ENCODE data around the gene CCL3. TPM values are rescaled to one million over a fixed set of nuclear protein-coding genes. Genes with fewer than 3 reads are reported as not detected.
"Not testable (repeated sequence)": the region's sequence is repeated elsewhere in the genome, so short reads cannot be mapped to it uniquely, and the experiment has no call there.

The CCL3 gene
- total and polyA plus RNA-seq, 2 of the 4 experiments (the other 2 are of a cell fraction), result not detected

GRCh38 chr17:36085765-36086164, 4.2 kb downstream of the CCL3 start:
- no peak overlapping the region for H2AK9ac ChIP-seq (replicated peaks; ENCODE audit: low read depth, low read length, poor library complexity)
- no peak overlapping the region for H4K91ac ChIP-seq (ENCODE audit: insufficient read depth, low read depth, low read length)
- H4K5ac ChIP-seq (ENCODE audit: low read depth, low read length), result no peak overlapping the region
- H3K23ac ChIP-seq (ENCODE audit: low read depth, low read length), result no peak overlapping the region
- intact Hi-C loops (cut with micrococcal nuclease), result no loop called here
- H3K27me3 ChIP-seq (ENCODE audit: control insufficient read depth, insufficient read depth, low read length), result no peaks in the 10 kb centered on the region; the same call in 1 of the 2 replicates
- H4K20me1 ChIP-seq (ENCODE audit: insufficient read depth, low read length), result no peaks in the 10 kb centered on the region
- WGBS, 2 experiments (ENCODE audit: extremely low coverage in 2 of 2, insufficient read length in 1 of 2), result no CpG with 5 or more reads among the region's 1 CpG
- no TSS peak for BruUV-seq (replicated peaks)
- H3K36me3 ChIP-seq (ENCODE audit: control insufficient read depth, insufficient read depth, low read length), result no peaks in the 10 kb centered on the region
- H3K4ac ChIP-seq (ENCODE audit: low read depth, low read length), result no peak overlapping the region
- H3K79me1 ChIP-seq (ENCODE audit: low read depth in 1 of 2, low read length in 2 of 2), result no peaks in the 10 kb centered on the region
- H2BK15ac ChIP-seq (ENCODE audit: low read depth, low read length), result no peak overlapping the region
- H3K56ac ChIP-seq (ENCODE audit: extremely low read depth, insufficient read depth, low read length), result no peak overlapping the region
- H2BK20ac ChIP-seq (ENCODE audit: low read depth, low read length), result no peak overlapping the region
- H3K27ac ChIP-seq (ENCODE audit: insufficient read depth, low read length), result no peak overlapping the region
- H3K4me1 ChIP-seq (ENCODE audit: control insufficient read depth, insufficient read depth, low read length), result no peaks in the 10 kb centered on the region
- H2BK5ac ChIP-seq (ENCODE audit: low read depth, low read length, poor library complexity, severe bottlenecking), result no peak overlapping the region
- CTCF ChIA-PET, result no interaction called here
- H2AFZ ChIP-seq (replicated peaks; ENCODE audit: low read length, poor library complexity), result no peak overlapping the region
- H3K4me3 ChIP-seq (ENCODE audit: insufficient read depth, low read depth, low read length), result no peak overlapping the region
- TF ChIP-seq CHD1 (IDR thresholded peaks at IDR 0.05; ENCODE audit: low read depth, low read length) (no peak), SMC3 (IDR thresholded peaks at IDR 0.05; ENCODE audit: low read depth, low read length) (no peak), MAZ (IDR thresholded peaks at IDR 0.05; ENCODE audit: borderline replicate concordance, low read depth, low read length) (no peak), RAD21 (IDR thresholded peaks at IDR 0.05; ENCODE audit: low read length) (no peak), RCOR1 (IDR thresholded peaks at IDR 0.05; ENCODE audit: insufficient replicate concordance, low read length) (no peak), MXI1 (IDR thresholded peaks at IDR 0.05; ENCODE audit: borderline replicate concordance, low read depth, low read length) (no peak), CEBPB (IDR thresholded peaks at IDR 0.05; ENCODE audit: low read depth, low read length) (peak; percentile 75)
- TF ChIP-seq, protein P1, sequence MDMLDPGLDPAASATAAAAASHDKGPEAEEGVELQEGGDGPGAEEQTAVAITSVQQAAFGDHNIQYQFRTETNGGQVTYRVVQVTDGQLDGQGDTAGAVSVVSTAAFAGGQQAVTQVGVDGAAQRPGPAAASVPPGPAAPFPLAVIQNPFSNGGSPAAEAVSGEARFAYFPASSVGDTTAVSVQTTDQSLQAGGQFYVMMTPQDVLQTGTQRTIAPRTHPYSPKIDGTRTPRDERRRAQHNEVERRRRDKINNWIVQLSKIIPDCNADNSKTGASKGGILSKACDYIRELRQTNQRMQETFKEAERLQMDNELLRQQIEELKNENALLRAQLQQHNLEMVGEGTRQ (IDR thresholded peaks at IDR 0.05; ENCODE audit: low read depth, low read length), result no peak
- H3K4me2 ChIP-seq (ENCODE audit: low read depth, low read length), result no peak overlapping the region
- DNase-seq (no peak), ATAC-seq (ENCODE audit: low read depth) (no peak)
- H2AK5ac ChIP-seq (ENCODE audit: low read depth, low read length), result no peak overlapping the region
- H3K9me1 ChIP-seq (ENCODE audit: insufficient read depth, low read length), result no peaks in the 10 kb centered on the region
- H2BK120ac ChIP-seq (ENCODE audit: low read depth, low read length), result no peak overlapping the region
- POLR2A ChIA-PET (ENCODE audit: unreplicated experiment), result no interaction called here
- H3K14ac ChIP-seq (replicated peaks; ENCODE audit: low read depth, low read length), result no peak overlapping the region
- no peaks in the 10 kb centered on the region for H3K9me3 ChIP-seq (ENCODE audit: control insufficient read depth, insufficient read depth, low read length)
- no peak overlapping the region for H3K18ac ChIP-seq (ENCODE audit: low read depth, low read length)
- dilution Hi-C loops (cut with HindIII; ENCODE audit: low sequenced_read_pairs, unreplicated experiment), result no loop called here
- no peak overlapping the region for H3K9ac ChIP-seq (ENCODE audit: low read depth, low read length)
- no peak overlapping the region for H4K8ac ChIP-seq (ENCODE audit: low read depth in 2 of 2, low read length in 2 of 2)
- in situ Hi-C loops (cut with MboI; ENCODE audit: low sequenced_read_pairs), result no loop called here

DNA sequence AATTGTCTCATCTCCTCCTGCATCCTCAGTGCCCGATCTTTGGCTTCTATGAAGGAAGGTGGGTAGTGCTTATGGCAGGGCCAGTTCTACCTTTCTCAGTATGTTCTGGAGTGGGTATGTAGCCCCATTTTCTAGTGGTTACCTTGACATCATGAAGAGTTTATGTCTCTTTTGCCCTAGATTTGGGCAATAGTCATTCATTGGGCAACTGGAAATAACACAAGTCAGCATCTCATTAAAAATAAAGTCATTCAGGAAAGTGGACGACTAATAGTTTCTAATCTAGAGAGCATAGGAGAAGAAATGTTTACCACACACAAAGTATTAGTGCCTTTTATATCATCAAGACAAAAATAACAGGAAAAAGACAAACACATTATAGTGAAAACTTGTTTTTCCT, 6.3 kb downstream of the CCL3 start:
- no CpG with 5 or more reads among the region's 2 CpGs for WGBS, 2 experiments (ENCODE audit: extremely low coverage in 2 of 2, insufficient read length in 1 of 2)
- H3K18ac ChIP-seq (ENCODE audit: low read depth, low read length); H2AK9ac ChIP-seq (replicated peaks; ENCODE audit: low read depth, low read length, poor library complexity); dilution Hi-C loops (cut with HindIII; ENCODE audit: low sequenced_read_pairs, unreplicated experiment); H4K5ac ChIP-seq (ENCODE audit: low read depth, low read length); H3K36me3 ChIP-seq (ENCODE audit: control insufficient read depth, insufficient read depth, low read length); H3K4me2 ChIP-seq (ENCODE audit: low read depth, low read length); H3K9me1 ChIP-seq (ENCODE audit: insufficient read depth, low read length); H3K4ac ChIP-seq (ENCODE audit: low read depth, low read length); H4K91ac ChIP-seq (ENCODE audit: insufficient read depth, low read depth, low read length); H2AFZ ChIP-seq (replicated peaks; ENCODE audit: low read length, poor library complexity); H3K9me3 ChIP-seq (ENCODE audit: control insufficient read depth, insufficient read depth, low read length); H3K23ac ChIP-seq (ENCODE audit: low read depth, low read length); H3K14ac ChIP-seq (replicated peaks; ENCODE audit: low read depth, low read length); DNase-seq; H4K20me1 ChIP-seq (ENCODE audit: insufficient read depth, low read length); H2BK15ac ChIP-seq (ENCODE audit: low read depth, low read length); H4K8ac ChIP-seq (ENCODE audit: low read depth in 2 of 2, low read length in 2 of 2); in situ Hi-C loops (cut with MboI; ENCODE audit: low sequenced_read_pairs); H2BK20ac ChIP-seq (ENCODE audit: low read depth, low read length); H2BK120ac ChIP-seq (ENCODE audit: low read depth, low read length); POLR2A ChIA-PET (ENCODE audit: unreplicated experiment); H2BK5ac ChIP-seq (ENCODE audit: low read depth, low read length, poor library complexity, severe bottlenecking); intact Hi-C loops (cut with micrococcal nuclease); CTCF ChIA-PET; BruUV-seq (replicated peaks); H3K4me3 ChIP-seq (ENCODE audit: insufficient read depth, low read depth, low read length); H3K27me3 ChIP-seq (ENCODE audit: control insufficient read depth, insufficient read depth, low read length); H3K79me1 ChIP-seq (ENCODE audit: low read depth in 1 of 2, low read length in 2 of 2); H2AK5ac ChIP-seq (ENCODE audit: low read depth, low read length); H3K4me1 ChIP-seq (ENCODE audit: control insufficient read depth, insufficient read depth, low read length); H3K27ac ChIP-seq (ENCODE audit: insufficient read depth, low read length); H3K56ac ChIP-seq (ENCODE audit: extremely low read depth, insufficient read depth, low read length); ATAC-seq (ENCODE audit: low read depth); H3K9ac ChIP-seq (ENCODE audit: low read depth, low read length): not testable (repeated sequence)
